K562 (cell line): ENCODE measurements around the gene ATXN1. TPM values are rescaled to one million over a fixed set of nuclear protein-coding genes. Genes with fewer than 3 reads are reported as not detected.

Experiments
- ATAC-seq: fragments of 200-7000 bp; cut with Tn5 transposase; 3 replicates; pipeline ENCODE4 v1.9.1; 2020; ENCODE audit warnings: moderate library complexity
- BruUV-seq: library from RNA; stranded (reverse); fragments of 400-500 nt; replicated peaks from 2 replicates; lab custom pipeline; 2021; lab: Mats Ljungman, UMichigan
- CTCF ChIA-PET: fragments of 300-600 bp; formaldehyde crosslinking; extraction: SDS; loops from one replicate; lab custom pipeline; 2021; ENCODE audit warnings: low intra/inter-chr PET ratio; lab: Yijun Ruan, JAX
- POLR2A ChIA-PET: fragments of 300-600, 350-650 bp; sonication (Branson Sonifier 250); formaldehyde crosslinking; extraction: SDS; loops from one replicate; lab custom pipeline; 2021; ENCODE audit warnings: antibody characterized with exemption, inconsistent platforms; lab: Yijun Ruan, JAX
- DNase-seq, 4 experiments: peaks; one replicate each; pipeline versions ENCODE4 v3.0.0 to v3.0.0-alpha.2; 2011 to 2018; ENCODE audit warnings: low spot score in 3 of 4, mixed read lengths in 3 of 4; ENCODE audit errors: extremely low read depth in 1 of 4
- FAIRE-seq: peaks from 2 replicates; lab custom pipeline; 2011; peaks lifted over from hg19 to GRCh38; lab: Jason Lieb, UNC
- H2AFZ ChIP-seq: 2 replicates; pipeline ENCODE4 v1.6.0; 2011; ENCODE audit warnings: low read depth, low read length, control low read depth, inconsistent platforms
- H3K27ac ChIP-seq: fragments of 200-600 bp; 3 replicates; pipeline ENCODE4 v1.8.0; 2011; ENCODE audit warnings: low read depth, mild to moderate bottlenecking, control low read depth, inconsistent platforms, low read length, moderate library complexity, mixed read lengths; ENCODE audit errors: extremely low read depth
- H3K27me3 ChIP-seq, 2 experiments: fragments of 300-600 bp in 1 of 2; 2 replicates in 1 of 2; 3 replicates in 1 of 2; pipeline versions ENCODE4 v1.6.0 to v1.8.0; 2011; ENCODE audit warnings: inconsistent platforms in 2 of 2, low read length in 2 of 2, mild to moderate bottlenecking in 1 of 2, mixed read lengths in 1 of 2, moderate library complexity in 1 of 2; ENCODE audit not compliant: control insufficient read depth in 2 of 2, insufficient read depth in 2 of 2
- H3K36me3 ChIP-seq: fragments of 300-600 bp; 3 replicates; pipeline ENCODE4 v1.8.0; 2011; ENCODE audit warnings: mild to moderate bottlenecking, low read length, inconsistent platforms; ENCODE audit not compliant: control insufficient read depth, insufficient read depth
- H3K4me1 ChIP-seq, 2 experiments: fragments of 200-600 bp in 1 of 2; replicated peaks in 1 of 2; 2 replicates in 1 of 2; 3 replicates in 1 of 2; pipeline versions ENCODE4 v1.5.1 to v1.8.0; 2011; ENCODE audit warnings: inconsistent platforms in 2 of 2, low read length in 2 of 2, mild to moderate bottlenecking in 1 of 2, mixed read lengths in 1 of 2, moderate library complexity in 1 of 2; ENCODE audit not compliant: control insufficient read depth in 2 of 2, insufficient read depth in 2 of 2
- H3K4me2 ChIP-seq: 2 replicates; pipeline ENCODE4 v1.6.1; 2011; ENCODE audit warnings: low read length, control low read depth, inconsistent platforms, mixed read lengths; ENCODE audit not compliant: insufficient read depth
- H3K4me3 ChIP-seq: fragments of 200-600 bp; sonication (generic), shearing (Covaris generic); 2 replicates; pipeline ENCODE4 v1.5.1; 2016; ENCODE audit warnings: control low read depth, inconsistent platforms
- H3K79me2 ChIP-seq: fragments of 200-600 bp; 3 replicates; pipeline ENCODE4 v1.8.0; 2011; ENCODE audit warnings: low read length, inconsistent platforms; ENCODE audit not compliant: control insufficient read depth, insufficient read depth
- H3K9ac ChIP-seq, 2 experiments: 2 replicates each; pipeline versions ENCODE4 v1.6.0 to v1.6.1; 2011; ENCODE audit warnings: low read depth in 2 of 2, low read length in 2 of 2, control low read depth in 1 of 2, inconsistent platforms in 1 of 2, mild to moderate bottlenecking in 1 of 2, mixed read lengths in 1 of 2; ENCODE audit not compliant: insufficient read depth in 1 of 2
- H3K9me1 ChIP-seq: one replicate; pipeline ENCODE4 v1.6.0; 2011; ENCODE audit warnings: inconsistent platforms, mild to moderate bottlenecking, low read length, moderate library complexity; ENCODE audit not compliant: control insufficient read depth, insufficient read depth
- H3K9me3 ChIP-seq: replicated peaks from 2 replicates; pipeline ENCODE4 v1.5.1; 2011; ENCODE audit warnings: low read depth, low read length, inconsistent platforms; ENCODE audit not compliant: control insufficient read depth, insufficient read depth
- H4K20me1 ChIP-seq: replicated peaks from 2 replicates; pipeline ENCODE4 v1.6.1; 2011; ENCODE audit warnings: low read length, inconsistent platforms, mixed read lengths; ENCODE audit not compliant: control insufficient read depth, insufficient read depth
- GABPB1 ChIP-seq: sonication (generic); formaldehyde crosslinking; IDR thresholded peaks from 2 replicates; pipeline ENCODE4 v1.8.0; 2022; ENCODE audit warnings: mild to moderate bottlenecking, missing genetic modification reagents
- HDAC1 ChIP-seq, 2 experiments: fragments of 450-650 bp; IDR thresholded peaks; 2 replicates each; pipeline ENCODE4 v1.6.1; 2016 to 2017; ENCODE audit warnings: inconsistent platforms in 1 of 2, mild to moderate bottlenecking in 1 of 2, moderate library complexity in 1 of 2
- HDAC8 ChIP-seq: fragments of 450-650 bp; IDR thresholded peaks from 2 replicates; pipeline ENCODE4 v1.6.1; 2016; ENCODE audit warnings: mild to moderate bottlenecking, missing genetic modification characterization, moderate library complexity, missing compliant biosample characterization
- MCM7 ChIP-seq, 2 experiments: fragments of 450-650 bp; IDR thresholded peaks; 2 replicates each; pipeline ENCODE4 v1.6.1; 2016 to 2018
- PBX2 ChIP-seq, 2 experiments: IDR thresholded peaks in 1 of 2; conservative IDR thresholded peaks in 1 of 2; 2 replicates each; pipeline ENCODE4 v1.6.1; 2016; ENCODE audit warnings: low read depth in 2 of 2, mild to moderate bottlenecking in 1 of 2, missing compliant biosample characterization in 1 of 2, missing genetic modification characterization in 1 of 2, moderate library complexity in 1 of 2
- SMARCE1 ChIP-seq: fragments of 450-650 bp; IDR thresholded peaks from 2 replicates; pipeline ENCODE4 v1.7.1; 2016; ENCODE audit warnings: mild to moderate bottlenecking
- TEAD4 ChIP-seq, 2 experiments: sonication (generic) in 1 of 2; formaldehyde crosslinking in 1 of 2; IDR thresholded peaks; 2 replicates each; pipeline versions ENCODE4 v1.6.1 to v1.8.0; 2012 to 2022; ENCODE audit warnings: borderline replicate concordance in 1 of 2, inconsistent platforms in 1 of 2, low read length in 1 of 2, mild to moderate bottlenecking in 1 of 2, missing genetic modification reagents in 1 of 2
- ZC3H11A ChIP-seq: IDR thresholded peaks from 2 replicates; pipeline ENCODE4 v1.6.1; 2012; ENCODE audit warnings: low read depth, low read length, improper control_type of control experiment
- ZNF318 ChIP-seq, 2 experiments: fragments of 450-650 bp; IDR thresholded peaks; 2 replicates each; pipeline ENCODE4 v1.6.1; 2016; ENCODE audit warnings: mild to moderate bottlenecking in 2 of 2, borderline replicate concordance in 1 of 2, low read depth in 1 of 2, moderate library complexity in 1 of 2
- WGBS: fragments of 100-300 bp; shearing (Covaris generic); methylation state at CpG from one replicate; pipeline ENCODE4 v1.1.6; 2016; ENCODE audit warnings: low coverage, mixed read lengths; ENCODE audit not compliant: insufficient coverage; ENCODE audit errors: missing lambda C conversion rate; 5-methylcytosine and 5-hydroxymethylcytosine counted together
- in situ Hi-C: fragments of 300-500 bp; cut with MboI; formaldehyde crosslinking; loops from 4 replicates; pipeline ENCODE4 v1.15.0; 2018; ENCODE audit warnings: inconsistent platforms, mixed read lengths
- intact Hi-C: fragments of 100-400 bp; cut with micrococcal nuclease; formaldehyde crosslinking; loops from 2 replicates; pipeline ENCODE4 v1.14.2; 2022
- polyA plus RNA-seq, 8 experiments: library from polyadenylated mRNA; depleted of rRNA in 4 of 8; stranded (reverse) in 5 of 8; unstranded in 3 of 8; fragments of >200 nt; fragmentation: Nextera tagmentation in 2 of 8; fragmentation: Illumina TruSeq in 1 of 8; extraction: Ambion mirVana in 2 of 8; extraction: Trizol in 1 of 8; gene quantifications; 2 replicates each; pipeline versions ENCODE4 v1.2.1 to v1.2.3, GENCODE V29; 2011 to 2014; ENCODE audit warnings: inconsistent platforms in 1 of 8, missing spikeins in 1 of 8
- total RNA-seq, 7 experiments: library from RNA; depleted of rRNA in 6 of 7; stranded (reverse); fragments of >200 nt in 6 of 7; fragmentation: Illumina TruSeq in 2 of 7; extraction: Trizol in 2 of 7; gene quantifications; 2 replicates each; pipeline versions ENCODE4 v1.2.1 to v1.2.3, GENCODE V29; 2011 to 2021; ENCODE audit warnings: low replicate concordance in 1 of 7

Gene ATXN1
- total and polyA plus RNA-seq, 9 of the 15 experiments (the other 6 are each of a cell fraction or from before 2014, with no cell fraction given), result under 0.01 to 1.2 (median 0.58) TPM

GRCh38 chr6:16322666-16323312 lies 438.5 kb downstream of the ATXN1 start:
- ChIA-PET POLR2A (interaction anchor here (0.6 to 2.5 kb wide), 14 partner anchors 10 to 941 kb away, joined by 3 to 15 read pairs (median 3); no protein-coding TSS in a partner anchor), CTCF (no interaction called here)
- H3K4me2 ChIP-seq, result peak overlapping the region; percentile 56
- TF ChIP-seq ZNF318 (IDR thresholded peaks at IDR 0.05; ENCODE audit: borderline replicate concordance in 1 of 2, low read depth in 1 of 2), result peak in 1 of 2 experiments; percentile 100; a peak in 2 of 4 replicates
- TF ChIP-seq MCM7 (IDR thresholded peaks at IDR 0.05), result no peak
- no peak for TF ChIP-seq ZC3H11A
- peak; percentile 90 for TF ChIP-seq HDAC8 (tag)
- TF ChIP-seq PBX2 (CRISPR knock-in tag; IDR thresholded peaks at IDR 0.05; ENCODE audit: low read depth), result no peak
- peak; percentile 88 for TF ChIP-seq PBX2 (tag; conservative IDR thresholded peaks at IDR 0.05; ENCODE audit: low read depth)
- TF ChIP-seq SMARCE1, result peak; percentile 40; the same call in 1 of the 2 replicates
- peak in 1 of 2 experiments; percentile 78; a peak in 2 of 4 replicates for TF ChIP-seq HDAC1 (IDR thresholded peaks at IDR 0.05)
- TF ChIP-seq TEAD4 (IDR thresholded peaks at IDR 0.05; ENCODE audit: low read length), result peak; percentile 57; the same call in 1 of the 2 replicates
- no peak for TF ChIP-seq TEAD4 (CRISPR knock-in tag; IDR thresholded peaks at IDR 0.05; ENCODE audit: borderline replicate concordance)
- TF ChIP-seq GABPB1 (CRISPR knock-in tag), result no peak

More at GRCh38 chr6:16322666-16323312, 438.5 kb downstream of the ATXN1 start:
- ATAC-seq (peak; percentile 92), DNase-seq (peak; percentile 78 to 91 (median 82)), FAIRE-seq (peak; percentile 98)
- intact Hi-C loops (loop anchor here (2.0 kb wide), 1 partner anchor 46 kb away; no protein-coding TSS in a partner anchor), in situ Hi-C loops (no loop called here)
- no peaks in the 10 kb centered on the region; a peak in 1 of 5 replicates for H3K27me3 ChIP-seq
- peak overlapping the region; percentile 59 to 66; a peak in 3 of 4 replicates for H3K9ac ChIP-seq
- H3K4me3 ChIP-seq, result no peak overlapping the region
- H3K4me1 ChIP-seq, result peaks cover 31 to 41% of the 10 kb centered on the region in 2 experiments
- peak overlapping the region; percentile 92 for H2AFZ ChIP-seq
- H4K20me1 ChIP-seq, result no peaks in the 10 kb centered on the region
- H3K9me3 ChIP-seq, result no peaks in the 10 kb centered on the region
- BruUV-seq, result TSS peak; percentile 87
- H3K36me3 ChIP-seq, result no peaks in the 10 kb centered on the region
- peak overlapping the region; percentile 72 for H3K27ac ChIP-seq
- no peaks in the 10 kb centered on the region for H3K79me2 ChIP-seq
- H3K9me1 ChIP-seq, result no peaks in the 10 kb centered on the region
- 19% methylated on average over 11 of the region's 11 CpGs for WGBS
